GM18526 (cell line): ENCODE data around the gene L3MBTL1.

ENCODE experiments used
- POLR2A ChIP-seq: IDR thresholded peaks from 3 replicates; pipeline ENCODE4 v1.6.1; 2011; ENCODE audit not compliant: insufficient read length; ENCODE audit errors: extremely low read depth

Gene L3MBTL1

DNA sequence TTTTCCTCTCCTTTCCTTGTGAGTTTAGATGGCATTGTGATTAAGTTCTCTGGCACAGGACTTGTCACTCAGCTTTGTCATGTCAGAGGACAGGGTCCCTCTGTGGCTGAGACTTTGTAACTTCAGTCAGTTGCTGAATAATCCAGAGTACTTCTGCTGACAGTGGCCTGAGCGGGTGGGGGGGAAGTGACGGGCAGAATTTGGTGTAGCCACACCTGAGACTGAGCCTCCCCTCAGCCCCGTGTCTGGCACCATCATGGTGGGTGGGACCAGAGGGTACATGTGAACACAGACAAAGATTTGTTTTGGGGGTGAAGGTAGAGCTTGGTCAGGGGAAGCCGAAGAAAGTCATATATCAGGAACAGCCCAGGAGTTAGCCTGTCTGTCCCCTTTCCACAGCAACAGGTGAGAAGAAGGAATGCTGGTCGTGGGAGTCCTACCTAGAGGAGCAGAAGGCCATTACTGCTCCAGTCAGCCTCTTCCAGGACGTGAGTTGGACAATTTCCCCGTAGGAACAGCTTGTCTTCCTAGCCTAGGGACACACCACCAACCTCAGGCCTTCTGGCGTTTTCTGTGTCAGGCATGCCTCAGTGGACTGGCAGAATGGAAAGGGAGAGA is 20.9 kb downstream of the L3MBTL1 start:
- TF ChIP-seq POLR2A = no peak

DNA sequence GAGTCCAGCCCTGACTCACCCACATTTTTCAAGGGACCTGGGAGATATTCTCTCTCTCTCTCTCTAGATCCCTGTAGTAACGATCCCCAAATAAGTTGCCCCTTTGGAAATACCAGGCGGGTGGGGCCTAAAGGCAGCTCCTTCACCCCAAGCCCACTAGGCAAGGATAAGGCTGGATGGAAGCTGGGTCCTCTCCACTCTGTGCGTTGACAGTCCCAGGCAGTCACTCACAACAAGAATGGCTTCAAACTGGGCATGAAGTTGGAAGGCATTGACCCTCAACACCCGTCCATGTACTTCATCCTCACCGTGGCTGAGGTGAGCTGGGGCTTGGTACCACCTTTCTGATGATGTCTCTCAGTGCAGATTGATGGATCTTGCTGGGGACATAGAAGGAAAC is 21.6 kb downstream of the L3MBTL1 start:
- TF ChIP-seq POLR2A = no peak

DNA sequence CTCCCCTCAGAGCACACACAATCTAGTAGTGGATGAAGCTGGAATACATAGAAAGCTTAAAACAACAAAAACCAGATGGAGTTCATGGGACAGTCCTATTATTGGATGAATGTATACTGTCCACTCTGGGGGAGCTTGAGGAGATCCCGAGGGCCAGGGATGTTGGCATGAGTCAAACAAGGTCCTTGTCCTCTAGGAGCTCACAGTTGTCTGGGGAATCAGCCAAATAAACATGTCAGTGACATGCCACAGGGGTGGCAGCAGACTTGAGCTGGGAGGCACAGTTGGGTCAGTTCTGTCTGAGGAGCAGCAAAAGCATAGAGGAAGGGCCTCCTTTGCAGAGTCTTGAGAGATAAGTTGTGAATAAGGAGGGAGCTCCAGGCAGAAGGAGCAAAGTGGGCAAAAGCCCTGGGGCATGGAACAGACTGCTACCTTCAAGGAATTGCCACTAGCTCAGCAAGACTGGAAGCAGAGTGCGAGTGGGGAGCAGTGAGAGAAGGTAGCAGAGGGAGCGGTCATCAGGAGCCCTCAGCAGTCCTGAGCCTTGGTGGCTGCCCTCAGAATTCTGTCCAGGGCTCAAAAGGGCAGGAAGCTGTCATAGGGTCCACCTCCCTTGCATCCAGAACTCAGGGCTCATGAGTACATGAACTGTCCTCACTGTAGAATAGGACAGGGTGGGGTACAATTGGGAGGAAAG is 22.1 kb downstream of the L3MBTL1 start:
- TF ChIP-seq POLR2A = no peak

DNA sequence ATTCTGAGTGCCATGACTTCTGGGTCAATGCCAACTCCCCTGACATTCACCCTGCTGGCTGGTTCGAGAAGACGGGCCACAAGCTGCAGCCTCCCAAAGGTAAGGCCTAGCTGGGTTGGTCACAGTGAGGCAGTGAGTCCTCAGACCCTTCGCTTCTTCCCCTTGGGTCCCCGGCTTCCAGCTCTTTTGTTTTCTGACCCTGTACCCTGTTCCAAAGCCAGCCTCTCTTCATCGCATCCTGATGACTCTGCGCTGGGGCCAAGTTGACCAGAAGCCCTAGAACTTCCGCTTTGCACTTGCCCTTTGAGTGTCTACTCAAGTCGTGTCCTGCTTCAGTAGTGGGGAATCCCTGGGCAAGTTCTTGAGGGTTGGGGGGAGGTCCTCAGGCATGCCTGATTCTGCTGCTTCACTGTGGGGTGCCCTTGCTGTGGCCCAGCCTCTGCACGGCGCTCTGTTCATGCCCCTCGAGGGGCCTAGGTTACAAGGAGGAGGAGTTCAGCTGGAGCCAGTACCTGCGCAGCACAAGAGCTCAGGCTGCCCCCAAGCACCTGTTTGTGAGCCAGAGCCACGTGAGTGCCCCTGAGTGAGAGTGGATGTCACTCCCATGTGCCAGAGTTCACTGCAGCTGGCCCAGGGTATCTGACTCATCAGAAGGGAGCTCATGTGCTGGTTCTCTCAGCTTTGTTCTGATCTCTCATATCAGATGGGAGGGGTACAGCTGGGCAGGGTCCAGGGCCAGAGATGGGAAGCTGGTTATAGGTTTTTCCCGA is 23.0 kb downstream of the L3MBTL1 start:
- TF ChIP-seq POLR2A = no peak

DNA sequence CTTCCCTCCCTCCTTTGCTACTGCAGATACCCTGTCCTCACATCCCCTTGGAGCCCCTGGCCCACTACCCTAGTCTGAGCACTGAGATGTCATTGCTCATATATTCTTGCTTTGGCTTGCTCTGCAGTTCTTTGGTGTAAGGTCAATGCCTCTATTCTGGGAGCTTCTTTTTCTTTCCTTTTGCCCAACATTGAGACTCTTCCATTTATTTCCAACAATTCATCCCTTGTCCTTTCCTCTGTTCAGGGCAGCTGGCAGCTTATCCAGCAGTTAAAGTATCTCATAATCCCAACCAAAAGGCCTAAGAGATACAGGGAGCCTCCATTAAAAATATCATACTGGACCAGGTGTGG is 23.6 kb downstream of the L3MBTL1 start:
- no peak for TF ChIP-seq POLR2A

DNA sequence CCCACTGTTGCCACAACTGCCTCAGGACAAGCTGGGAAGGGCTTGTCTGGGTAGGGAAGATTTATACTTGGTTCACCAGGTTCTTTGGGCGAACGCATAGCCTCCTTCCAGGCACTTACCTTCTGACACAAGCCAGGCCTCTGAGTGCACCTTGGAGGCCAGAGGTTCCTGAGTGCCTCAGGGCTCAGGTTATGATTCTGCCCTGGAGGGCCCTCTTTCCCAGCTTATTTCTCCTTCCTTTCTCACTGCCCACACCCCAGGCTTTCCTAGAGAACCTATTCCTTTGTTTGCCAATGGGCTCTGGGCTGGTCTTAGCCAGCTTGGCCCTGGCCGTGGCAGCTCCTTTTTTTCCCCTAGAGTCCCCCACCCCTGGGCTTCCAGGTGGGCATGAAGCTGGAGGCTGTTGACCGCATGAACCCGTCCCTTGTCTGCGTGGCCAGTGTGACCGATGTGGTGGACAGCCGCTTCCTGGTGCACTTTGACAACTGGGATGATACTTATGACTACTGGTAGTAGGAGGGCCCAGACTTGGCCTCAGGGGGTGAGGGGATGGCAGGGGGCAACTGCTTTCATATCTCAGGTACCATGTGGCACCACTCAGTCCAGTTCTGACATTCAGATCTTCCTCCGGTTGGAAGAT is 25.0 kb downstream of the L3MBTL1 start:
- TF ChIP-seq POLR2A = no peak

DNA sequence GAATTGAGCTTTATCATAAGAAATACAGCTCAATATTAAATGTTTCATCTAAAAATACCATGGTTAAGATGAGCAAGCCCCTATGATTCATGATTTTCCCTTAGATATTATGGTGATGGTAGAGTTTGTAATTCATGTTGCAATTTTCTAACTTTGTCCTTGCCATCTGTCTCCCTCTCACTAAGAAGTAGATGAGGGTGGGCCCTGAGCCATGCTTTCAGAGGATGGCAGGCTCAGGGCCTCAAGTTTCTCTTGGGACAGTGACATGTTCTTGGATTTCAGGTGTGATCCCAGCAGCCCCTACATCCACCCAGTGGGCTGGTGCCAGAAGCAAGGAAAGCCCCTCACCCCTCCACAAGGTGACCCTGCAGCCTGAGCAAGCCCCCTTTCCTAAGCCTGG is 25.6 kb downstream of the L3MBTL1 start:
- no peak for TF ChIP-seq POLR2A

DNA sequence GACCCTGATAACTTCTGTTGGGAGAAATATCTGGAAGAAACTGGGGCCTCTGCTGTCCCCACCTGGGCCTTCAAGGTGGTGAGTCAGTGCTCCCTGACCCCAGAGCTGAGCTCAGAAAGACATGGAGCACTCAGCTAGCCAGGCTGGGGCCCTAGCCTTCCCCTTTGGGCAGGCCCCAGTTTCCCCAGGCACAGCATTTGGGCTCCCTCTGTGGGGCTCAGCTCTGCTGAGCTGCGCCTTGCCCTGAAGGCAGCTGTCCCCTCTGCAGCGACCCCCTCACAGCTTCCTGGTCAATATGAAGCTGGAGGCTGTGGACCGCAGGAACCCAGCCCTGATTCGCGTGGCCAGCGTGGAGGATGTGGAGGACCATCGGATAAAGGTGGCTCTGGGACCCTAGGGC is 26.5 kb downstream of the L3MBTL1 start:
- no peak for TF ChIP-seq POLR2A

DNA sequence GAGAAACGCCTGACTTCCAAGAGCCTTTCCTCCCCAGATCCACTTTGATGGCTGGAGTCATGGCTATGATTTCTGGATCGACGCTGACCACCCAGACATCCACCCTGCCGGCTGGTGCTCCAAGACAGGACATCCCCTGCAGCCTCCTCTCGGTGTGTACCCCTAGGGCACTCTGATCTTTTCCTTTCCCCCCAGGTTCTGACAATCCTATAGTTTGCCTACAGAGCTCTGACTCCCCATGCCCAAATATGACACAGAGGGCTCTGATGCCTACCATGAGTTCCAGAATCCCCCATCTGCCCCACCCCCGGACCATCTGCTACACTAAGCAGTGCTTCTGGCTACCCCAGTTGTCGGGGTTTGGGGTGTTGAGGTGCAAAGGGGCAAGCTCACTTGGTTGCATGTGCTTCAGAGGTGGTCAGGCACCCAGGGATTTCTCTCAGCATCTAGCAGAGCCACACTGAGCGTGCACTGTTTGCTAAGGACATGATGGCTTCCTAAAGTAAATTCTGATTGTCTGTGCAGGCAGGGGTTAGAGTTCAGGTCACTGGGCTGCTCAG is 27.4 kb downstream of the L3MBTL1 start:
- TF ChIP-seq POLR2A = no peak

DNA sequence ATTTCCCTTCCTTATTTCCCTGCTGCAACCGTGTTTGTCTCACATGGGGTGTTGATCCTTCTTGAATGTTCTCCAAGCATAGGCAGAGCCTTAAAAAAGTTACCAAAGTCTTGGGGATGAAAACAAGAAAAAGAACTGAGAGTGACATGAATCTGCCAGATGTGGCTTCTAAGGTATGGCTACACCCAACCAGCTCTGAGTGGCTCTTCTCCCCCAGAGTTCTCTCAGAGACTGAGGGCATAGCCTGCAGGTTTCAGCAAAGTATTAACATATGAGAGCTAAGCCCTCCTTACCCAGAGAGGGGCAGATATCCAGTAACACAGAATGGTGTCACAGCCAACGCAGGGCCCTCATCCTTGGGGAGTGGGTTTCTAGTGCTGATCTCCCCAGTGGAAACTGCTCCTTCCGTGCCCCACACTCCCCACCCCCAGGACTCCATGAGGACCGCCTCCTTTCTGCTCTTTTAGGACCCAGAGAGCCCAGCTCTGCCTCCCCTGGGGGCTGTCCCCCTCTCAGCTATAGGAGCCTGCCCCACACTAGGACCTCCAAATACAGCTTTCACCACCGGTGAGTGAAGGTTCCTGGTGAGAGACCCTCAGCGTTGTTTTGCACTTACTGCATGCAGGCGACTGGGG is 28.0 kb downstream of the L3MBTL1 start:
- no peak for TF ChIP-seq POLR2A

DNA sequence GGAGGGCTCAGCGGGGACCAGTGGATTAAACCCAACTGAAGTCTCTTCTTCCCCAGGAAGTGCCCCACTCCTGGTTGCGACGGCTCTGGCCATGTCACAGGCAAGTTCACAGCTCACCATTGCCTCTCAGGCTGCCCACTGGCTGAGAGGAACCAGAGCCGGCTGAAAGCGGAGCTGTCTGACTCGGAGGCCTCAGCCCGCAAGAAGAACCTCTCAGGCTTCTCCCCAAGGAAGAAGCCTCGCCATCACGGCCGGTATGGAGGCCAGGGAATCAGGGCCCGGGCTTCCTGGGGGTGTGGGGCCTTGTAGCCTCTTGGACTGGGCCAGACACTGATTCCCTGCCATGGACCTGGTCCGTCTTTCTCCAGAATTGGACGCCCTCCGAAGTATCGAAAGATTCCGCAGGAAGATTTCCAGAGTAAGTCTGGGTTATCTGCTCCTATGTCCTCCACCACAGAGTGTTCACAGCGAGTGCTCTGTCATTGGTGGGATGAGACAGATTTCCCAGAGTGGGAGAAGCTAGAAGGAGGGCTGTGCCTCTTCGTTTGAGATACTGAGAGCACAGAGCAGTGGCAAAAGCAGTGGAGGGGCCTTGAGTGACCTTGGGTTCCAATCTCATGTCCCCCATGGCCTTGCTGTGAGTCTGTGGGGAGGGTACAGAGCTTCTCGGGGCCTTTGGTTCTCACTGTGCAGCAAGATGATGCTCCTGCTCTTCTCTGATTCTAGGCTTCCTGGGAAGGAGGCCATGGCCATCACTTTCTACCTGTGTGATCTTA is 28.7 kb downstream of the L3MBTL1 start:
- no peak for TF ChIP-seq POLR2A

DNA sequence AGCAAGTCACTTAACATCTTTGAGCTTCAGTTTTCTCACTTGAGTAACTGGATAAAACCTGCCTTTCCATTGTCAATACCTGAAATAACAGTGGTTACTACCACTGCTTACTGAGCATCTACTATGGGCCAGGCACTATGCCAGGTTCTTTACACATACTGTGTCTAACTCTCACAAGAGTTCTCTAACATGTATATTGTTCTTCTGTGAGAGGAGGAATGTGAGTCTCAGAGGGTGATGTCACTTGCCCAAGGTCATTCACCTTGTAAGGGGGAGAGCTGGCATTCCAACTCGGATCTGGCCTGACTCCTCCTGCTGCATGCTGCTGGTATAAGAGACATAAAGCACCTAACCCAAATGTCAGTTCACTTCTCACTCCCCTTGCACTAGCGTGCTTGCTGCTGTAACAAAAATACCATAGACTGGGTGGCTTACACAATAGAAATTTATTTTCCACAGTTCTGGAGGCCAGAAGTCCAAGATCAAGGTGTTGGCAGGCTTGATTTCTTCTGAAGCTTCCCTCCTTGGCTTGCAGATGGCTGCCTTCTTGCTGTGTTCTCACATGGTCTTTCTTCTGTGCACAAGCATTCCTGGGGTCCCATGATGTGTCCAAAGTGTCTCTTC is 29.4 kb downstream of the L3MBTL1 start:
- TF ChIP-seq POLR2A = no peak

DNA sequence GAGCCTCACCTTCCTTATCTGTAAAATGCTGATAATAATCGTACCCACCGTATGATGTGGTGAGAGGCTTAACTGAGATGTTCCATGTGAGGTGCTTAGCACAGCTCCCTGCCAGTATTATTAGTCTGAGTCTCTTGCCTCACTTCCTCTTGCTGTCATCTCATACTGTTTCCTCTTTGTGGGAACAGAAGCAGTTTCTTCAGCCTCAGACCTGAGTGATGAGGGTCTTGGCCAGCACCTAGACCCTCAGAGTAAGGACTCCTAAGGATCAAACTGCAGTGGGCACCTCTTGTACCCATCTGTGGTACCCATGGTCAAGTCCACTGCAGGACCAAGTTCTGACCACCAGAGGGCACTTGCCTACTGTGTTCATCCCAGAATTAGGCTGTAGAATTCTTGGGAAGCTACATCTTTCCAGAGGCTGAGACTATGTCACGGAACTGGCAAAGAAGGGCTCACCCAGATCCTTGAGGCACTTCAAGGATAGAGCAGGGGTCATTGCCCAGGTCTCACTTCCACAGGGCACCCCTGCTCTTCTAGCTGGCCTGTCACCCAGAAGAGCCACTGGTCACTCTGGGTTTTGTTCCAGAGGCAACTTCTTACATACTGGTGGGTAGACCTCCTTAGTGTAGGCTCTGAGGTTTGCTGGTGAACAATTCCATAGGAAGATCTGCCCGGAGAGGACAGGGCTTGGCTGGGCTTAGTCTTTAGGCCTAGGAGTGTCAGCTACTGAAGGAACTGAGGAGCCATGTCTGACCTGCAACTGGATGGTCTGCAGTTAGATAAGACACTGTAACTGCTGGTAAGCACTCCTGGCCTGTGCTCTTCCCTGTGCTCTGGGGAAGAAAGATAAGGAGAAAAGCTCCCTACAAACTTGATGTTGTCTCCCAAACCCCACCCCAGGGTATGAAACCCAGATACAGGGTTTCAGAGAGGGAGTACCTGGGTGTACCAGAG is 30.7 kb downstream of the L3MBTL1 start:
- no peak for TF ChIP-seq POLR2A
